ENCODE data around the gene PUS1.

PUS1 gene

DNA sequence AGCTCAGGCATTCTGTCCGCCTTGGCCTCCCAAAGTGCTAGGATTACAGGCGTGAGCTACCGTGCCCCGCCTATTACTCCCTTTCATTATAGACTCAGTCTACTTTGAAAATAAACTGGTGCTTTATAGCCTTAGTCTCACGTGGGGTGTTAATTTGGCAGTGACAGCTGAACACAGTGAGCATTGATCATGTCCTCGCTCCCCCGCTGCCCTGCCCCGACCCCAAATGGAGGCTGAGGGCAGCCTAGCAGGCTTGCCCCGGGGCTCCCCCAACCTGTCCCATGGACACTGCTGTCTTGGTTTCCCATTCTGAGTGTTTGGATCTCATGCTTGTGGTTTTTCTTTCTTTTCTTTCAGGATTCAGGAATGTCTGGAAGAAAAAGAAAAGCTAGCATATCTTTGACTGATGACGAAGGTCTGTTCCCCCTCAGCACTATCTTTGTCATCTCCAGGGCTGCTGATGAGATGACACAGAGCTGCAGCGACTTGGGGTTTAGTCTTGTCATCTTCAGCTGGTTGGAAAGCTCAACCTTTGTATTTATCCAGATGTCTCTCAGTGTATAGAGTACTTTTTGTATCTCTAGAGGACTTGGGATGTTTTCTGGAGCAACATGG lies 62.8 kb downstream of the PUS1 start:
- DNase-seq (ENCODE audit: low spot score): no peak

GRCh38 chr12:131994589-131994988 lies 65.5 kb downstream of the PUS1 start:
- DNase-seq (ENCODE audit: low spot score): no peak
